Coronary artery (tissue), 2 donors: Measurements from ENCODE around the gene BICD2.

ENCODE experiments used
- DNase-seq: peaks from one replicate; pipeline ENCODE4 v3.0.0-alpha.2; 2017; ENCODE audit warnings: low spot score
- H3K27ac ChIP-seq, 2 donors: fragments of 200-600 bp; sonication (generic); one replicate each; pipeline ENCODE4 v1.5.1; 2016 to 2019
- H3K4me3 ChIP-seq: fragments of 200-600 bp; sonication (generic); 2 replicates; pipeline ENCODE4 v1.5.1; 2016; ENCODE audit warnings: mild to moderate bottlenecking, moderate library complexity
- TF ChIP-seq, protein P1 (sequence below): fragments of 200-600 bp; sonication (generic); IDR thresholded peaks from one replicate; pipeline ENCODE4 v1.5.1; 2019; ENCODE audit warnings: antibody characterized with exemption

The BICD2 gene

DNA sequence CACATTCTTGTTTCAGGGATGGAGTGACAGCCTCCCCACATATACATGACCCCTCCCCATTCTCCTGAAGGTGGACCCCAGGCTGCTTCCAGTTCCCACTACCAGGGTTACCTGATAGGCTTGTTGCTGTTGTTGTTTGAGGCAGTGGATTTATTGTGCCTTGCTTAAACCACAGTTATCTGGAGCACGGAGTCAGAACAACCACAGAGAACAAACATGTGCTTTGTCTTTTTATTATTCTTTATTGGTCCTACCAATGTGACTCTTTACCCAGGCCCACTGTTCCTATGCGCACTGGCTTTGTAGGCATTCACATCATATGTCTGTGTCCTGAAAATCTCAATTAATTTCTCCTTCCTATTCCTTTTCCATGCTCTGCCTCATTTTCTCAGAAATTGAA, 53.5 kb downstream of the BICD2 start:
- Histone ChIP-seq H3K27ac (no peak overlapping the region), H3K4me3 (no peak overlapping the region)
- no peak for DNase-seq
- TF ChIP-seq, protein P1, sequence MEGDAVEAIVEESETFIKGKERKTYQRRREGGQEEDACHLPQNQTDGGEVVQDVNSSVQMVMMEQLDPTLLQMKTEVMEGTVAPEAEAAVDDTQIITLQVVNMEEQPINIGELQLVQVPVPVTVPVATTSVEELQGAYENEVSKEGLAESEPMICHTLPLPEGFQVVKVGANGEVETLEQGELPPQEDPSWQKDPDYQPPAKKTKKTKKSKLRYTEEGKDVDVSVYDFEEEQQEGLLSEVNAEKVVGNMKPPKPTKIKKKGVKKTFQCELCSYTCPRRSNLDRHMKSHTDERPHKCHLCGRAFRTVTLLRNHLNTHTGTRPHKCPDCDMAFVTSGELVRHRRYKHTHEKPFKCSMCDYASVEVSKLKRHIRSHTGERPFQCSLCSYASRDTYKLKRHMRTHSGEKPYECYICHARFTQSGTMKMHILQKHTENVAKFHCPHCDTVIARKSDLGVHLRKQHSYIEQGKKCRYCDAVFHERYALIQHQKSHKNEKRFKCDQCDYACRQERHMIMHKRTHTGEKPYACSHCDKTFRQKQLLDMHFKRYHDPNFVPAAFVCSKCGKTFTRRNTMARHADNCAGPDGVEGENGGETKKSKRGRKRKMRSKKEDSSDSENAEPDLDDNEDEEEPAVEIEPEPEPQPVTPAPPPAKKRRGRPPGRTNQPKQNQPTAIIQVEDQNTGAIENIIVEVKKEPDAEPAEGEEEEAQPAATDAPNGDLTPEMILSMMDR: no peak

DNA sequence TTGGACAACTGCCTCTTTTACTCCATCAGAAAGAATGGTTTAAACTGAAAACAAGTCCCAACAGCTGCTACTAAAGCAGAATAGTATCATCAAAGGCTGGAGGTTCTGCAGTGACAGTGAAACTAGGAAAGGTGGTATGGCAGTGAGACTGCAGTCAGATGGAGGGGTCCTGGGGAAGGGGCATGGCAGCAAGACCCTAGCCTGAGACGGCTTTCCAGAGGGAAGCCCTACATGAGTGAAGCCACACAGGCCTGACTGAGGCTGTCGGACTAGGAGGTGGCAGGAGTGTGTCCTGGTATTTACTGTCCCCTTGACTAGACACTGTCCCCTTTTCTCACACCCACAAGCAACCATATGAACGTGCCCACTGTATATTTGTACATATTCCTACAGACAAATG, 54.3 kb downstream of the BICD2 start:
- H3K4me3 ChIP-seq: no peak overlapping the region
- TF ChIP-seq, protein P1: no peak
- DNase-seq: no peak
- no peak overlapping the region for H3K27ac ChIP-seq

DNA sequence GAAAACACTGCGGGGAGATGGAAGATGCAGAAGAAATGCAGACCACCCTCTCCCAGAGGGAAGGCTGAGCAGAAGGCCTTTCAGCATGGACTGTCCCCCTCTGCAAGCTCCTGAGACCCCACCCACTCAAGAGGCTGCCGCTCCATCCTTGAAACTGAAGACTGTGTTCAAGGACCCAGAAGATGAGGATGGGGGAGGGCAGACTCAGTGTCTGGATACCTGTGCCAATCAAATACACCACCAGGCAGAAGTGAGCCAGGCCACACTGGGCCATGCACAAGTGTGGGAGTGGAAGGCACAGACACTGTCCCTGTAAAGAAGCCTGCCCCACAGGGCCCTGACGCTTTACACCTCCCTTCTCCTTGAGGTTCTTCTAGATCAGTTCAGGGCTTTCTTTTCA, 54.7 kb downstream of the BICD2 start:
- TF ChIP-seq, protein P1: no peak
- no peak overlapping the region for H3K27ac ChIP-seq
- H3K4me3 ChIP-seq: no peak overlapping the region
- no peak for DNase-seq

DNA sequence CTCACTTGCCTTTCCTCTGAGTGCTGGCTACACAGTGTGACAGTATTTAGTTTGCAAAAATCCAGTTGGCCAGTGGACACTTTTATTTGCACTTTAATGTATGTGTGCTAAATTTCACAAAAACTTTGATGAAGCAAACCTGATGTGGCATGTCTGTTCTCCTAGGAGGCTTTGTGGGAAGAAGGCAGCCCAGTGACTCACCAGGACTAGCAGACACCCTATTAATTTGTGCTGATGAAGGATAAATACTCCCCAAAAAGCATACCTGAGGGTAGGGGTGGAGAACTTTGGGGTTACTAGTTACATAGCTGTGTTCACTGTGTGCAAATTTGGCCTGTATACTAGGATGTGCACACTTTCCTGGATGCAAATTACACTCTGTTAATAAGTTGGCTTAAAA, 55.4 kb downstream of the BICD2 start:
- TF ChIP-seq, protein P1: no peak
- no peak for DNase-seq
- H3K4me3 ChIP-seq: no peak overlapping the region
- H3K27ac ChIP-seq: no peak overlapping the region

DNA sequence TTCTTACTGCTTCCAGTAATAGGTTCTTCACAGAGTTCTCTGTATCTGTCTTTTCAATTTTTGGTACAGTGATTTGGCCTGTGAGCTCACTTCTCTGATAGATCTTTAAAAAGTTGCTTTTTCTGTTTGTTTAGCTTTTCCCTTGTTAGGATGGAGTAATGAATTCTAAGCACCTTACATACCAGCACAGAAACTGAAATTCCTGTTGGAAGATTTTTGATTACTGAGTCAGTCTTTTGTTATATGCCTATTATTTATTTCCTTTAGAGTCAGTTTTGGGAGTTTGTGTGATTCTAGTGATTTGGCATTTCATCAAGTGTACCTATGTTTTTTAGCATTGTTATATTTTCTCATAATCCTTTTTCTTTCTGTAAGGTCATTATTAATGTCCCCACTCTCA, 57.1 kb downstream of the BICD2 start:
- no peak overlapping the region for H3K4me3 ChIP-seq
- TF ChIP-seq, protein P1: no peak
- no peak overlapping the region for H3K27ac ChIP-seq
- DNase-seq: no peak

DNA sequence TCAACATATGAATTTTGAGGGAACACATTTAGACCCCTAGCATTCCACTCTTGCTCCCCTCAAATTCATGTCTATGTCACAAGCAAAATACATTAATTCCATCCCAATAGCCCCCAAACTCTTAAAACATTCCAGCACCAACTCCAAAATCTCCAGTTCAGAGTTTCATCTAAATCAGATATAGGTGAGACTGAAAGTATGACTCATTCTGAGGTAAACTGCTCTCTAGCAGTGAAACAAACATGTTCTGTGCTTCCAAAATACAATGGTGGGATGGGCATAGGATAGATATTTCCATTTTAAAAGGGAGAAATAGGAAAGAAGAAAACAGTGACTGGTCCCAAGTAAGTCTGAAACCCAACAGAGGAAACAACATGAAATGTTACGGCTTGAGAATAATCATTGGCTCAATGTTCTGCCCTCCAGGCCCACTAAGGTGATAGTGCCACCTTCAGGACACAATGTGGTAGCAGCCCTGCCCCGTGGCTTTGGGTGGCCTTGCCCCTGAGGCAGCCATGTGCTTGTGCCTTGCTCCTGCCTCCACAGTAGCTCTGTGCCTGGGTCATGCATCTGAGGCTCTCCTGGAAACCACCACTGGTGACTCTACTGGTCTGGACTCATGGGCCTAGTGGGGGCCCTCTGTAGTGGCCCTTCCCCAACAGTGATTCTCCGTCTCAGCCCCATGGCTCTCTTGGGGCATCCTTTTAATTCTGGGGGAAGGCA, 58.3 kb downstream of the BICD2 start:
- Histone ChIP-seq H3K4me3 (no peak overlapping the region), H3K27ac (no peak overlapping the region)
- TF ChIP-seq, protein P1: no peak
- DNase-seq: no peak

DNA sequence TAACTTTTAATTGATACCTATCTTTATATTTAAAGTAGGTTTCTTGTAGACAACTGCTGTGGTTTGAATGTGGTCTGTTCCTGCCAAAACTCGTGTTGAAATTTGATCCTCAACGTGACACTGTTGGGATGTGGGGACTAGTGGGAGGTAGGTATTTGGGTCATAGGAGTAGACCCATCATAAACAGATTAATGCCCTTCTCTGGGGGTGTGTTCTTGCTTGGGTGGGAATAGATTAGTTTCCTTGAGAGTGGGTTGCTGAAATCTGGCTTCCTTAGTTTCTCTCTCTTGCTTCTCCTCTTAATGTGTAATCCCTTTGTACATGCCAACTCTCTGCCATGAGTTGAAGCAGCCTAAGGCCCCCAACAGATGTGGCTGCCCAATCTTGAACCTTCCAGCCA, 60.1 kb downstream of the BICD2 start:
- TF ChIP-seq, protein P1: no peak
- Histone ChIP-seq H3K27ac (no peak overlapping the region), H3K4me3 (no peak overlapping the region)
- DNase-seq: no peak
